MG63 (cell line): ENCODE measurements around the gene P4HB. TPM values are rescaled to one million over a fixed set of nuclear protein-coding genes. Genes with fewer than 3 reads are reported as not detected.
A peak's percentile ranks its signal among the peaks of the same experiment; 100 is the strongest.

Source experiments
- DNase-seq: peaks from one replicate; pipeline ENCODE4 v3.0.0-alpha.2; 2020
- H3K27me3 ChIP-seq: fragments of 250-450 bp; sonication (Bioruptor Pico); 2 replicates; pipeline ENCODE4 v1.5.1; 2020; ENCODE audit warnings: mild to moderate bottlenecking, moderate library complexity
- H3K36me3 ChIP-seq: fragments of 250-450 bp; sonication (Bioruptor Pico); 2 replicates; pipeline ENCODE4 v1.5.1; 2020; ENCODE audit warnings: mild to moderate bottlenecking, moderate library complexity
- H3K4me3 ChIP-seq: fragments of 250-450 bp; sonication (Bioruptor Pico); 2 replicates; pipeline ENCODE4 v1.5.1; 2020; ENCODE audit warnings: mild to moderate bottlenecking, moderate library complexity
- H3K9me3 ChIP-seq: fragments of 250-450 bp; sonication (Bioruptor Pico); 2 replicates; pipeline ENCODE4 v1.5.1; 2020; ENCODE audit warnings: mild to moderate bottlenecking, moderate library complexity
- total RNA-seq: library from RNA; depleted of rRNA; stranded (reverse); fragments of >200 nt; shearing (Covaris generic); gene quantifications from 2 replicates; pipeline ENCODE4 v1.2.3, GENCODE V29; 2014; ENCODE audit warnings: low replicate concordance

The P4HB gene
- total RNA-seq, 1 experiment from 2014 or later, result 531 TPM

DNA sequence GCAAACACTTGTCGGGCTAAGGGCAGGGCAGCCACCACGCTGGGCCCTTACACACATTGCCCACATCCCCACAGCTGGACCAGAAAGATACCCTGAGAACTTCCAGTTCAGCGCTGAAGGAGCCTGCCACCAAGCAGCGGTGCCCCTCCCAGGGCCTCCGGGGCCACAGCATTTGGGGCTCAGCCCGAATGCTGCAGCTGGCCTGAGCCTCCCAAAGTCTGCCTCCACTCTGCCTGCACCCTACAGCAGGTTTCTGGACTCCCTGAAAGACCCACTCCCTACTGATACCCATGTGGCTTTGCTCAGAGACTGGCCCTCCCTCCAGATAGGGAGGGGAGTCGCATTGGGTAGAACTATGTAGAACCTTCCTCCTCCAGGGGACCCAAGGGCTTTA lies 28.8 kb downstream of the P4HB start:
- DNase-seq, result no peak
- no peaks in the 10 kb centered on the region for H3K27me3 ChIP-seq
- no peaks in the 10 kb centered on the region for H3K9me3 ChIP-seq
- 0 out of 2 replicates have a peak, but pooled peaks cover 4% of the 10 kb centered on the region for H3K36me3 ChIP-seq
- no peak overlapping the region for H3K4me3 ChIP-seq

DNA sequence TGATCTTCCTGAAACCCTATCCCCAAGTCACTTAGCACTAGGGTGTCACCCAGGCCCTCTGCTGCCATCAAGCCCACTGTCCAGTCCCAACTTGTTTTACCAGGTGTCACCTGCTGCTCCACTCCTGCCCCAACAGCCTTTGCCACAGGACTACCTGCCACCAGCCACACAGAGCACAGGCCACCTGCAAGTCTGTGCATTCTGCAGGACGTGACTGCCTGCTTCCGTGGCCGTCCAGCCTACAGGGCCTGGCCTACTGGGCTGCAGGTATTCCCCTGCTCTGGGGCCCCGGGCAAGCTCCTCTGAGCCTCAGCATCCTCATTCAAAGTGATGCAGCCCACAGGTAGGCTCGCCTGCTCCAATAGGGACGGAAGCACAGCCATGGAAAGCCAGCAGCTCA lies 30.5 kb downstream of the P4HB start:
- DNase-seq, result no peak
- Histone ChIP-seq H3K4me3 (no peak overlapping the region), H3K27me3 (no peaks in the 10 kb centered on the region), H3K9me3 (no peaks in the 10 kb centered on the region), H3K36me3 (0 out of 2 replicates have a peak, but pooled peaks cover 4% of the 10 kb centered on the region)

- DNase-seq, result no peak
- H3K4me3 ChIP-seq, result no peak overlapping the region
- no peaks in the 10 kb centered on the region for H3K27me3 ChIP-seq
- 0 out of 2 replicates have a peak, but pooled peaks cover 2% of the 10 kb centered on the region for H3K36me3 ChIP-seq
- H3K9me3 ChIP-seq, result no peaks in the 10 kb centered on the region
These were observed 31.7 kb downstream of the P4HB start for GRCh38 chr17:81828656-81829055.

DNA sequence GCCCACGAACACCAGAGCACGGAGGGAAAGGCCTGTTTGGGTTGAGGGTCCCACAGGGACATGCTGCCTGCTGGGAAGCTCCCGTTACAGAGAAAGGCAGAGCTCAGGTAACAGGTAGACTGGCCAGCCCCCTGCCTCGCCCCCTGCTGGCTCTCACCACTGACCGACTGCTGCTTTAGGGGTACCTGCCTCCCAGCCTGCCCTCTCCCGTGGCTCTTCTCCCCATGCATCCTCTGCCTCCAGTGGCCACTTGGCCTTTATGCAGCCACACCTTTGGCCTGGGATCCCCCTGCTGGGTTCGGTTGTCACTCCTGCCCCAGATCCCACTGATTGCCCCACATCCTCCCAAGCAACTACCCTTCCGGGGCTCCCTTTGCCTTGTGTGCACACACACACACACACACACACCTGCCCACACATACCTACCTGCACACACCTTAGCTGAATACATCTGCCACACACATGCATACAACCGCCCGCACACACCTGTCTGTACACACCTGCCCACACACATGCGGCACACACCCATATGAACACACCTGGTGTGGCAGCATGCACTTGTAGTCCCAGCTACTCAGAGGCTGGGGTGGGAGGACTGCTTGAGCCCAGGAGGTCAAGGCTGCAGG lies 34.4 kb downstream of the P4HB start:
- Histone ChIP-seq H3K9me3 (no peaks in the 10 kb centered on the region), H3K36me3 (no peaks in the 10 kb centered on the region), H3K4me3 (no peak overlapping the region), H3K27me3 (no peaks in the 10 kb centered on the region)
- no peak for DNase-seq

DNA sequence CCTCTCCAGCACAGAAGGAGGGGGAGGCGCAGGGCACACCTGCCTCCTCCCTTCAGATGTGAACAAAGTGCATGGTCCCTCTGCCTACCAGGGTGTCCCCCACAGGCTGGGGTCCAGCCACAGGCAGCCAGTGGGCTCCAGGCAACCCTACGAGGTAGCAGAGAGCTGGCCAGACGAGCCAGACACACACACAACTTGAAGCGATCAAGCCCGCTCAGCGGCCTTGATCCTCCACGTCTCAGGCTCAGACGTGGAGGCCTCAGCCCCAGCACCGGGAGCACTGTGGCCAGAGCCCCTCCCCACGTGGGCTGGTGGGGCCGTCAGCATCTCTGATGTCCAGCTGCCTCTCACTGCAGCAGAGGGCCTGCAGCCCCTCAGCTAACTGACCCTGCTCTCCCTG lies 35.7 kb downstream of the P4HB start:
- Histone ChIP-seq H3K4me3 (no peak overlapping the region), H3K36me3 (no peaks in the 10 kb centered on the region), H3K9me3 (no peaks in the 10 kb centered on the region), H3K27me3 (no peaks in the 10 kb centered on the region)
- no peak for DNase-seq

- Histone ChIP-seq H3K9me3 (no peaks in the 10 kb centered on the region), H3K27me3 (no peaks in the 10 kb centered on the region), H3K4me3 (no peak overlapping the region), H3K36me3 (no peaks in the 10 kb centered on the region)
- DNase-seq, result no peak
These were observed 36.4 kb downstream of the P4HB start for GRCh38 chr17:81823820-81824550.

- Histone ChIP-seq H3K27me3 (no peaks in the 10 kb centered on the region), H3K4me3 (no peak overlapping the region), H3K36me3 (no peaks in the 10 kb centered on the region), H3K9me3 (no peaks in the 10 kb centered on the region)
- DNase-seq, result no peak
These were observed 37.1 kb downstream of the P4HB start for GRCh38 chr17:81822996-81823819.

GRCh38 chr17:81822312-81822637 lies 38.1 kb downstream of the P4HB start:
- no peak for DNase-seq
- H3K36me3 ChIP-seq, result no peaks in the 10 kb centered on the region
- no peaks in the 10 kb centered on the region for H3K27me3 ChIP-seq
- H3K9me3 ChIP-seq, result no peaks in the 10 kb centered on the region
- no peak overlapping the region for H3K4me3 ChIP-seq

- H3K36me3 ChIP-seq, result no peaks in the 10 kb centered on the region
- no peaks in the 10 kb centered on the region for H3K27me3 ChIP-seq
- DNase-seq, result peak; percentile 73
- no peak overlapping the region for H3K4me3 ChIP-seq
- H3K9me3 ChIP-seq, result no peaks in the 10 kb centered on the region
These were observed 38.6 kb downstream of the P4HB start for GRCh38 chr17:81821603-81822311.

DNA sequence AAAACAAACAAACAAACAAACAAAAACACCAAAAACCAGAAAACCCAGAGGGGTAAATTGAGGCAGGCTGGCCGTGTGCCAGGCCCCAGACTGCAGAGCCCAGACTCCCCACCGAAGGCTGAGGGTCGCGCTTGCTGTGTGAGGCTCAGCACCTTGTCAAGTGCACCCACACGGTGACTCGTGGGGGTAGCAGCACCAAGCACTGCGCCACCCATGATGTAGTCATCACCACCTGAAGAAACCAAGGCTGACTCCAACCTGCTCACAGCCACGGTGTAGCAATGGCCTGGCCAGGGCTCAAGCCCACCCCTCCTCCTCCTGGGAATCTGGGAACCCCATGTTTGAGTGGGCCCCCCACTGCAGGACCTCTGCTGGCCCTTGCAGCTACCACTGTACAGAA lies 39.2 kb downstream of the P4HB start:
- Histone ChIP-seq H3K9me3 (no peaks in the 10 kb centered on the region), H3K4me3 (no peak overlapping the region), H3K36me3 (no peaks in the 10 kb centered on the region), H3K27me3 (no peaks in the 10 kb centered on the region)
- DNase-seq, result no peak

GRCh38 chr17:81819708-81820107 lies 40.6 kb downstream of the P4HB start:
- no peak for DNase-seq
- Histone ChIP-seq H3K9me3 (no peaks in the 10 kb centered on the region), H3K27me3 (no peaks in the 10 kb centered on the region), H3K36me3 (no peaks in the 10 kb centered on the region), H3K4me3 (no peak overlapping the region)

- no peak for DNase-seq
- no peaks in the 10 kb centered on the region for H3K9me3 ChIP-seq
- H3K36me3 ChIP-seq, result no peaks in the 10 kb centered on the region
- no peak overlapping the region for H3K4me3 ChIP-seq
- no peaks in the 10 kb centered on the region for H3K27me3 ChIP-seq
These were observed 42.6 kb downstream of the P4HB start for GRCh38 chr17:81817758-81818147.

DNA sequence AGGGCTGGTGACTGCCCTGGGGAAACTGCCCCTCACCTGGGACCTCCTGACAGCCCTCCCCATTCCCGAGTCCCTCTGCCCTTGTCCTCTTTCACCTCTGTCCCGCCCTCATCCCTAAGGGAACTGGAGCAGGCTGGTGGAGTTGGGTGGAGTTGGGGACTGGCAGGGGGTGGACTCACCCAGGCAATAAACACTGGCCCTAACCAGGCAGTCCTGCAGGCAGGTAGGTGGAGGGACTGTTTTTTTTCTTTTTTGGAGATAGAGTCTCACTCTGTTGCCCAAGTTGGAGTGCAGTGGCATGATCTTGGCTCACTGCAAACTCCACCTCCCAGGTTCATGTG lies 44.7 kb downstream of the P4HB start:
- no peak overlapping the region for H3K4me3 ChIP-seq
- peaks cover 6% of the 10 kb centered on the region; the same call in 1 of the 2 replicates for H3K27me3 ChIP-seq
- DNase-seq, result no peak
- H3K36me3 ChIP-seq, result no peaks in the 10 kb centered on the region
- no peaks in the 10 kb centered on the region for H3K9me3 ChIP-seq

DNA sequence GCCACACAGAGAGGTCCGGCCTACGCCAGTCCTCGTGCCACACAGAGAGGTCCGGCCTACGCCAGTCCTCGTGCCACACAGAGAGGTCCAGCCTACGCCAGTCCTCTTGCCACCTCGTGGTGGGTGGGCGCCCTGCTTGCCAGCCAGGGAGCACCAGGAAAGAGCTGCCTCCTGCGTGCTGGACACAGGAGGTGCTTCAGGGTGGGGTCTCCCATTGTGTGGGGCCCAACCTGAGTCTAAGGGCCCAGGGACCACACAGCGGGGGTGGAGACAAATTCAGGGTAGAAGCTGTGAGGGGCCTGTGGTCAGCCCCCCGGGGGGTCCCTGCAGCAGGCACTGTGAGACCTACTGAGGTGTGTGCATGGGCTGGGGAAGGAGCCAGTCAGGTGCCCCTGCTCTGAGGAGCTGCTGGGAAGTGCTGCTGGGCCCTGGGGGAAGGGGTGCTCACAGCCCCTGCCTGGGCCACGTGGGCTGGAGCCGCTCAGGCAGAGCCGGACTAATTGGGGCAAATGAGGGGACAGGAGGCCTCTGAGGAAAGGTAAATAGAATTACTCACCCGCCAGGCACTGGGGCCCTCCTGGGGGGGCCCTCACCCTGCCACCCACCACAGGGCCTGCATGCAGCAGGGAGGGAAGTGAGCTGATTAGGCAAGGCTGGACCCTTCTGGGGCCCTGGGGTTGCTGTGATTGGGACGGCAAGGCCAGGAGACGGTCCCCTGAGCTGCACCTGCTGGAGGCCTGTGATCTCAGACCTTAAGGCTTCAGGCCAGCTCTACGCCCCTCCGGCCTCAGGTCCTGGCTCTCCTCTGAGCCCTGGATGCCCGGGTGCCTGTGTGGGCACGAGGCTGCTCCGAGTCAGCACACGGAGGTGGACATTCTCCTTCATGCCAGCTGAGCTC lies 45.3 kb downstream of the P4HB start:
- Histone ChIP-seq H3K27me3 (peaks cover 12% of the 10 kb centered on the region), H3K9me3 (no peaks in the 10 kb centered on the region), H3K4me3 (no peak overlapping the region), H3K36me3 (no peaks in the 10 kb centered on the region)
- no peak for DNase-seq

DNA sequence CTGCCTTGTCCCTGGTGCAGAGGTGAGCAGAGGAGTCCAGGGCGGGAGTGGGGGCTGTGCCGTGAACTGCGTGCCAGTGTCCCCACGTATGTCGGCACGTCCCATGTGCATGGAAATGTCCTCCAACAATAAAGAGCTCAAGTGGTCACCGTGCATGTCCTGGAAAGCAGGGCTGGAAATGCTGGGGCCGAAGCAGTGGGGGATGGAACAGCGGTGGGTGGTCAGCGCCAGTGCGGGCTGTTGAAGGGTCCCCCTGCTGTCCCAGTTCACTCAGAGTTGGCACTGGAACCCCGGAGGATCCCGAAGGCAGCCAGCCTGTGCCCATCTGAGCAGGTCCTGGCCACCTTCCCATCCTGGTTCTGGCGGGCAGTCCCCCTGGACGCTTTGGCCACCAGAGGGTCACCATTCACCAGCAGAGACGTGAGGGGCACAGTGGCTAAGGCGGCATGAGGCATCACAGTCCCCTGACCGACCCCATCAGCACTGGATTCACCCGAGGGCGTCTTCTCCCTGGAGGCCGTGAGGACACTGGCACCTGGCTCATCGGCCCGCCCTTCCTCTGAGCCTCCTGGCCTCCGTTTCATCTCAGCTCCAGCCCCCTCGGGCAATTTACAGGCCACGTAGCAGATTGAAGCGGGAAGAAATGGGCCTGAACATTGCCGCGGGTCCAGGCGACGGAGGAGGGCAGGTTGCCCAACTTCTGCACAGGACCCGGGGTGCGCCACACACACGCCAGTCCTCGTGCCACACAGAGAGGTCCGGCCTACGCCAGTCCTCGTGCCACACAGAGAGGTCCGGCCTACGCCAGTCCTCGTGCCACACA lies 46.3 kb downstream of the P4HB start:
- Histone ChIP-seq H3K9me3 (no peaks in the 10 kb centered on the region), H3K36me3 (no peaks in the 10 kb centered on the region), H3K27me3 (peaks cover 18% of the 10 kb centered on the region), H3K4me3 (no peak overlapping the region)
- DNase-seq, result no peak

- Histone ChIP-seq H3K27me3 (peaks cover 24% of the 10 kb centered on the region), H3K36me3 (no peaks in the 10 kb centered on the region), H3K4me3 (no peak overlapping the region), H3K9me3 (no peaks in the 10 kb centered on the region)
- no peak for DNase-seq
These were observed 47.0 kb downstream of the P4HB start for GRCh38 chr17:81813371-81813684.
